ENCODE measurements around the gene SERPINB12.

Gene SERPINB12

DNA sequence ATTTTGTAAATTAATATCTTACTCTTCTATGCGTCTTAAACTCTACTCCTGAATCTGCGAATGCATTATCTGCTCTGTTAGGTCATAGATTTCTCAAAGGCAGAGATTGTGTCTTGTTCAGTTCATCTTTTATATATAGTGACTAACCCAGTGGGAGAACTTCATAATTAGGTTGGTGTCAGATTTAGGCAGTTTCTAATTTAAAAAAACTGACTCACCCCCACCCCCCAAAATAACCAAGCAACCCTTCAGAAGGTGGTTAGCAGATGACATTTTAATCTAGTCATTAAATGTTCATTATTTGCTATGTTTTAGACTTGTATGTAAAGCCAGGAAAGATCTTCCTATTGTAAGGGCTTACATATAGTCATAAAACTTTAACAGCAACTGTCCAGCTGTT is 10.4 kb downstream of the SERPINB12 start:
- DNase-seq, result no peak

DNA sequence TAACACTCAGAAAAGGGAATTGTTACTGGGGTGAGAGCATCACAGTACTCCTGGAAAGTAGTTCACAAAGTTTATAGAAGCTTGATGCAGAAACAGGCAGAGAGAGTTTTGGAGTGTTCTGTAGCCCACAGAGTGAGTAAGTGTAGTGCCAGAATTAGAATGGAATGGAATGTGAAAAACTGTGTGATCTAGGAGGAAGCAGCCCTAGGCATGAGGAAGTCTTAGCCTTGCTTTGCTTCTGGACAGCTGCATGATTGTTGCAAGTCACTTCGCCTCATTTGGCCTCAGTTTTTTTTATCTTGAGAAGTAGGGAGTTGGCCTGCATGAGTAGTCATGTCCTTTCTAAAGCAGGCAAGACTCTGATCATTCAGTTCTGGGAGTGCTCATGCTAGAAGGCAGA is 10.9 kb downstream of the SERPINB12 start:
- no peak for DNase-seq

DNA sequence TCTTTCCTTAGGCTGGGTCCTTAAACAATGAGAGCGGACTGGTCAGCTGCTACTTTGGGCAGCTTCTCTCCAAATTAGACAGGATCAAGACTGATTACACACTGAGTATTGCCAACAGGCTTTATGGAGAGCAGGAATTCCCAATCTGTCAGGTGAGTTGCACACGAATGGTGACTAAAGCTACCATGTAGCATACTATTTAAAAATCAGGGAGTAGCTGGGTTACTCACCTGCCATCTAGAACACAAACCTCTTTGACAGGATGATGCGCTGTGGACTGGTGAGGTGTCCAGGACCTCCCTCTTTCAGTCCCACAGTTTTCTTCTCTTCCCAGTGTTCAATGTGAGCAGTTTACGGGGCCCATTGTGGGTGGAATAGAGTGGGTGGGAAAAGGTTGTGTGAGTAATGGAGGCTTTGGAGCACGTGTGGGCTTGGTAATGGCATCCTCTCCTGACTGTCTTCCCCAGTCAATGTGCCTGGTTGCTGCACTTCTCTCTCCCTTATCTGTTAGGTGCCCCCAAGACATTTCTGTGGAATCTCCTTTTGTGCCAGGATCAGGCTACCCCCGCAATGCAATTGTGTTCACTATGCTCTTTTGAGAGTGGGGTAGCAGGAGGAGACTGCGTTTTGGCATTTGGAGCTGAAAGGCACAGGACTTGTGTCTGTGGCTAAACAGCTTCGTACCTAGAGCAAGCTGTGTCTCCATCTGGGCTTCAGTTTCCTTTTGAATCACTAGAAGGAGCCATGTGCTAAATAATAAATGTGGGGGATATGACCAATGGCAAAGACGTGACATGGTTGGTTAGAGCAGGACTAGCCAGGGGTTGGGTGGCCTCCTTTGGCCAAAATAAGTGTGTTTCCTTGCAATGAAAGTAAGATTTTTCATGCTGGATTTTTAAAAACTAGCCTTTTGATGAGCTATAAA is 17.7 kb downstream of the SERPINB12 start:
- DNase-seq, result no peak

DNA sequence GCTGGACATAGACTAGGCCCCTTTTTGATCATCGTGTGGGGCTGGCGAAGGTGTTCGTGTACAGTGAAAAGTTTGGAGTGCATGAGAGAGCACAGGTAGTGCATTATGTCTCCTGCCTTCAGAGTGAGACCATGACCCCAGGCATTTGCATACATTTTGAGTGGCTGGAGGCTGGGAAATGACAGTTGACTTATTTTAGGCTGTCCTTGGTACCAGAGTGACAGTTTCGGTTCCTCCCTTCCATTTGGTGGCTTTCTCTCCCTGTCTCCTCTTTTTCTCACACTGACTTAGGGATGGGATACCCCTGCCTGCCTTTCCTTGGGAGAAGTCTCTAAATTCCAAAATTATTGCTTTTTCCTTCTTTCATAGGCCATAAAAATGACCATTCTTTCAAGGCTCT is 20.1 kb downstream of the SERPINB12 start:
- no peak for DNase-seq

DNA sequence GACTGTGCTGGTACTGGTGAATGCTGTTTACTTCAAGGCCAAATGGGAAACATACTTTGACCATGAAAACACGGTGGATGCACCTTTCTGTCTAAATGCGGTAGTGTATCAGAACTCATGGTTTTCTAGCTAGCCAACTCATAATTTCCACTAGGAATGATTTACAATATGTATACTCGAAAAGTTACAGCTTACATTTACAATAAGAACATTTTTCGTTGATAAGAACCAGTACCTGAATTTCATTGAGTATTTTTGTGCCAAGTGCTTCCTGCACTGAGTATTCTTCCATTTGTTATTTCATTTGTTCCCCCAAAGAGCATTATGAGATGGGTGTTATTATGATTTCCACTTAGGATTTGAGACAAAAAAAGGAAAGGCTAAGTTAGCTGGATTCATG is 21.9 kb downstream of the SERPINB12 start:
- DNase-seq, result no peak

DNA sequence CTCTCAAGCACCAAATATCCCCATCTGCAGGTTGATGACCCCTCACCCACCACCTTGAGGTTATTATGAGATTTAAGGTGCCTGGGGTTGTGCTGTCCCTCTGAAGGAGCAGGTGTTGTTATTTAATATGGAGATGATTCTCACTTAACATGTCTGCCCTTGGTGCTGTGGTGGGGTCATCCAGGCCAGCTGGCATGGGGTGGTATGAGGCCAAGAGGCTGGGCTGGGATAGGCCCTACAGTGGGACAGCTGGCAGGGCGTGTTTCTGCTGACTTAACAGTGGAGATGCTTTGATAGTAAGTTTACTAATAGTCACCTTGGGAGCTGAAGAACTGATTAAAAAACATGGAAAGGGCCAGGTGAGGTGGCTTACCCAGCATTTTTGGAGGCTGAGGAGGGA is 22.4 kb downstream of the SERPINB12 start:
- no peak for DNase-seq

DNA sequence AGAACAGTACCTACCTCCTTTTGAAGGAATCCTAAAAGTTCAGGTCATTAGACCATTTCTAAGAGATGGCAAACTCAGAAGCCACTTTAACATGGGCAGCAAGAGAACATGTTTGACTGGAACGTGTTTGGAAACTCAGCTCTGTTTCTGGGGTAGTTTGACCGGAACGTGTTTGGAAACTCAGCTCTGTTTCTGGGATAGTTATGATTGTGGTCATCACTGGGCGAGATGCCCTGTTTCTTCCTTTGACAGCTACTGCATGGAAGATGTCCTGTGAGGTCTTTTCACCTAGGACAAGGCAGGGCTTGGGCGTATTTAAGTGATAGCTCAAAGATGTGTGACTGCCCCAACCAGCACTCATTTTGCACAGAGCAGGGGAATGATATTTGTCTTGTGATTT is 25.1 kb downstream of the SERPINB12 start:
- DNase-seq, result no peak

DNA sequence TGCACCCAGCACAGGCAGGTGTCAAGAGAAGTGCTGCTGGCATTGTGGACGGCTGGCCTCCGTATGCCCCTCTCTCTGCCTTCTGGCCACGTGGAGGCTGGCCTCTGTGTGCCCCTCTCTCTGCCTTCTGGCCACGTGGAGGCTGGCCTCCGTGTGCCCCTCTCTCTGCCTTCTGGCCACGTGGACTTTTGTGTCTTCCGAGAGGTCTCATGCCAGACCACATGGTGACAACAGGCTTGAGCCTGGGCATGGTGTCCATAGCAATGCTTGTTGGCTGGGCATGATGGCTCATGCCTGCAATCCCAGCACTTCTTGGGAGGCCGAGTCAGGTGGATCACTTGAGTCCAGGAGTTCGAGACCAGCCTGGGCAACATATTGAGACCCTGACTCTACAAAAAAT is 25.7 kb downstream of the SERPINB12 start:
- no peak for DNase-seq

DNA sequence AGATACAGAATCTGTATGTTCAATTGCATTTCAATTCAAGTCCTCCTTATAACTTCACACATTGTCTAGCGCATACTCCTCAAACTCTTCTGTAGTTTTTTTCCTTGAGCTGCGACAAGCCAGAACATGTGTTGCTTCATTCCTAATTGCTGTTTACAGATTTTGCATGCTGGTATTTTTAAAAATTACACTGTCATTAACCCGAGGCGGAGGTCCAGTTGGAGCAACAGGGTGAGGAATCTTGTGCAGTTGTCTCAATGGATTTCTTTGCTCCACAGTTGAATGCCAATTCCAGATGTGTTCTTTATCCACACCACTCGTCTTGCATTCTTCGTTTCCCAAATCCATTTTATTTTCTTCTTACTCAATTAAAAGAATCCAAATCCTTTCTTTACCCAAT is 28.6 kb downstream of the SERPINB12 start:
- DNase-seq, result no peak

DNA sequence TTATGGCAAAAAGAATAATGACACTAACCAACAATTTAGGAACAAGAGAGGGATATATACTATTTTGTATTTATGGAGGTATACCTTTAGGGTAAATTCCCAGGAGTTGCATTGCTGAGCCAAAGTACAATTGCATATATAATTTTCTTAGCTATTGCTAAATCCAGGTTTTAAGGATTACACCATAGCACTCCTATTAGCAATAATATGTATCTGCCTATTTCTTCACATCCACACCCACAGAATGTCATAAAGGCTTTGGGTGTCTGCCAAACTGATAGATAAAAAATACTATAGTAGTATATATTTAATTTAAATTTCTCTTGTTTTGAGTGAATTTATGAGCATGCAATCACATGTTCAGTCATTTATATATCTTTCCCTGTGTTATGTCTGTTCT is 33.5 kb downstream of the SERPINB12 start:
- DNase-seq, result no peak

DNA sequence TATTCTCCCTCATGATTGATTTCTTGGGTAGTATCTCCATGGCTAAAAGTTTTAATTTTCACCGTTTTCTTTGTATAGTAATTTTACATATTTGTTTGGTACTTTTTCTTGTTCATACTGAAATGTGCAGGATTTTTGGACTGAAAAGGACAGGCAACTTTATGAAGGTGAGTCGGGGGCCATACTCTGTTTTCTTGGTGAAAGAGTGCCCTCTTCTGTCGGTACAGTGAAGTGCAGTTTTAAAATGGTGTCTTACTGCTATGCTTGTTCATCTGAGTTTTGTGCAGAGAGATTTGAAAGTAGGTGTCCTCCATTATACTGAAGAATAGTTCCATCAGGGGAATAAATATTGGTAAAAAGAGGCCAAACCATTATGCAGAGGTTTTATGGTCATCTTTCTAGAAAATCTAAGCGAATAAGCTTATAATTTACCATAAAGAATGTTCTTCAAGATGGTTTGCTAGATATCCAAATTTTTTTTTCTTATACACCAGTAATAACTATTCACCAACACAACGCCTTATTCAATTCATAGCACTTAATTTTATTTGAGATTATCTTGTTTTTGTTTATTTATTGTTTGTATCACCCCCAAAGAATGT is 36.3 kb downstream of the SERPINB12 start:
- DNase-seq, result peak; percentile 15

DNA sequence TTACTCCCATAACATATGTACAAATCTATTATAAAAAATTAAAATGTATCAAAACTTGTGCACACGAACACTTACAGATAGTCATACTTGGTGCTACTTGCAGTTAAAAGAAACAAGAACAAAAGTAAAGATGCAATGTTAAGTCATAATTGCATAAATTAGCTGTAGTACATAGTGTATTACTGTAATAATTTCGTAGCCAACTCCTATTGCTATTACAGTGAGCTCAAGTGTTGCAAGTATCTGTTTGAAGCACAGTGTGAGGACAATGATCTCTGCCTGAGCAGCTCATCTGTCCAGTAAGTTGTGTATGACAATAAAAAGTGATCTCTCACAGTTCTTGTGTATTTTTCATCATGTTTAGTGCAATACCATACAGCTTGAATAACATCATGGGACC is 37.4 kb downstream of the SERPINB12 start:
- DNase-seq, result no peak

DNA sequence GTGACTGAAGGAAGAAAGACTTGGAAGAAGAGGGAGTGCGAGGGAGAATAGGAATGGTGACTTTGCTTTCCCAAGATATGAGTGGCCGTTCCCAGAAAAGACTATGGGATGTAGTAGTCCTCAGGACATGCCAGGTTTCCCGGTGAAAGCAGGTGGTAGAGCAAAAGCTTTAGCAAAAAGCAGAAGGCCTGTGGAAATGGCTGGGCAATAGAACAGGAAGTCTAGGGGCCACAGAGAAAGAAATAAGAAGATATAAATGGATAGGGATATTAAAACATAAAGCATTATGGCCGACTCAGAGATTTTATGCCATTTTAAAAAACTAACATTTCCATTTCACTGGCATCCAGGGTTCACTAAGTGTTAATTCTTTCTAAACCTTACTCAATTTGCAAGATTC is 43.8 kb downstream of the SERPINB12 start:
- no peak for DNase-seq

DNA sequence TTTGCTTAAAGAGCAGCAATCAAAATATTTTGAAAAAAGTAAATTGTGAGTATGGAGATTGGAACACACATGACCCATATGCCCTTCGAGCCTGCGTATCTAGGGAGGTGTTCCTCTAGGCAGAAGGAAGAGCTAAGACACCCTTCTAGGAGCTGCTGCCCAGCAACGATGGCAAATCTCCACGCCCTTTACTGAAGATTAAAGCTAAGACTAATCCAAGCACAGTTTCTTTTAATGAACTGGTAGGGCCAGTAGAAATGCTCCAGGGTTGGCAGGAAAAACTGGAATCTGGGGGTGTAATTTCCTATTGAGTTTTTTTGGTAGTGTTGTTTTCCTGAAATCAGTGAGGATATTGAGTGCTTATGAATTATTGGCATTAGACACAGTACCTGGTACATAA is 44.3 kb downstream of the SERPINB12 start:
- no peak for DNase-seq

DNA sequence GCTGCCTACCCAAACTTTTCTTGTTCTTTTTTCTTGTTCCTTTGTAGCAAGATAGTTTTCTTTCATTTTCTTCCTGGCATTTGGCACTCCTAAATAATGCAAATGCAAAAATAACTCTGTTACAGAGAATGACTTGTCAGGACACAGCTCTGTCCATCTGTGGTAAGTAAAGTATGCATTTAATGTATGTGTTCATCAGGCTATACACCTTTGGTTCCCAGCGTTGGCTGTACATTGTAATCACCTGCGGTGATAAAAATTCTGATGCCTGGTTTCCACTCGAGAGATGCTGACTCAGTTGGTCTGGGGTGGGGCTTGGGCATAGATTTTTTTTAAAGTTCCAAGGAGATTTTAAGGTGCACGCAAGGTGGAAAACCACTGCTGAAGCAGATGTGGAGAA is 44.8 kb downstream of the SERPINB12 start, which contains the start of gene SERPINB13:
TSS of gene SERPINB13 (plus strand) at position 378 of the 400 bp plus-strand sequence. CDS start 1,325 bp downstream, outside the sequence.
- no peak for DNase-seq

DNA sequence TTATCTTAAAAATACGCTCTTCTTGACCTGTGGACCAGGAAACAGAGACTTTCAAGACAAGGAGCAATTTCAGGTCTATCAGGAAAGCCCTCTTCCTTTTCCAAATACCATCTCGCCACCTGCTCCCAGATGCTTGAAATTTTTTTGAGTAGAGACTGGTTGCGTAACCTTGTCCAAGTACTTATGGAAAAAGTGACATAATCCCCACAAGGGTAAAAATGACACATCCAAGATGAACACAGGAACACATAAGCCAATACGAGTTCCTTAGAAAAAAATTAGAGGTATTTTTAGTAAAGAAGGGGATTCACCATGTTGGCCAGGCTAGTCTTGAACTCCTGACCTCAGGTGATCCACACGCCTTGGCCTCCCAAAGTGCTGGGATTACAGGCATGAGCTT is 46.7 kb downstream of the SERPINB12 start:
- no peak for DNase-seq

DNA sequence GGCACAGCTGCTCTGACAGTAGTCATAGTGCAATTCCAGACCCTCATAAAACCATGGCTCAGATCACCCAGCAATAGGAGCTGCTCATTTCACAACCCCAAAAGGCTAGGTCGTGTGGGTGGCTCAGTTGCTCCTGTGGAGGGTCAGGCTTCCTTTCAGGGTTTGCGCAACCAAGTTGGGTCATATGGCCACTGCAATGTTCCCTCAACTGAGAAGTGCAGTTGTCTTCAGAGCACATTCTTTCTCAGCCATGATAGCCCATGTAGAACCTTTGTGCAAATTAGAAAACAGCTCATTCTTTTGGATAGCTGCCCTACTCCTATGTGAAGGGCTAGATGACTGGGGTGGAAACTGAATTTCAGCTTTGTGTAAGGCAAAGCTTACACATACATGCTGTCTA is 48.2 kb downstream of the SERPINB12 start:
- DNase-seq, result no peak

DNA sequence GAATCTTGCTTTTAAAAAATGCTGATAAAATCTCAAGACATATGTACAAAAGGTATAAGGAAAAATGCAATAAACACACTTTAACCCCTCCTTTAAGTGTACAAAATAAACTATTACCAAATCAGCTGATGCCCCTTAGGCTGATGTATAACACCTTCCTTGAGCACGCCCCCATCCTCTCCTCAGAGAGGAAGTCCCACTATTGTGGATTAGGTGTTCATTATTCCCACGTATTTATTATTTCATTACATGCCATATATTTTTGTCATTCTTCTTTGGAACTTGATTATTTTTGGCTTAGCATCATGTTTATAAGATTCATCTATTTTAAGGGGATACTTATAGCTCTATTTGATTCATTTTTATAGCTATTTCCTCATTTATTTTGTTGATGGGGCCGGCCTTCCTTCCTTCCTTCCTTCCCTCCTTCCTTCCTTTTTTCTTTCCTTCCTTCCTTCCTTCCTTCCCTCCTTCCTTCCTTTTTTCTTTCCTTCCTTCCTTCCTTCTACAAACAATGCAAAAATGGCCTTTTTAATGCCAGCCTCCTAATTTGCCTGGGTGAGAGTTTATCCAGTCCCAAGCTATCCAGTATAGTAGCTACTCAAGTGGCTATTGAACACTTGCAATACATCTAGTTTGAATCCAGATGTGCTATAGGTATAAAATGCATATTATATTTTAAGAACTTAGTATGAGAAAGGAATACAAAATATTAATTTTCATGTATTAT is 49.0 kb downstream of the SERPINB12 start:
- DNase-seq, result no peak

DNA sequence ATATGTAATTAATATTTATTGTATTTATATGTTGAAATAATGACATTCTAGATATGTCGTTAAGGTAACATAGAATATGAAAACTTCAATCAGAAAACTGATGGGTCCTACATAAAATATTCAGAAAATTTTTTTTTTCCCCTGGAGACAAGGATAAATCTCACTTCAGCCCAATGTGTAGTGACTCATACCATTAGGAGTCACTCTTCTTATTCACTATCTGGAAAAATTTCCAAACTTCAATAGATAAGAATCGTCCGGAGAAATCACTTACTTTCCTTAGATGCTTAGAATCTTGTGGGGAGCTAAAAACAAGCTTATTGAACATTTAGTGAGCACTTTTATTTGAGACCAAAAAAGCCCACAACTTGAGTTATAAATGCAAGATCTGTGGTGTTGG is 49.6 kb downstream of the SERPINB12 start:
- no peak for DNase-seq

DNA sequence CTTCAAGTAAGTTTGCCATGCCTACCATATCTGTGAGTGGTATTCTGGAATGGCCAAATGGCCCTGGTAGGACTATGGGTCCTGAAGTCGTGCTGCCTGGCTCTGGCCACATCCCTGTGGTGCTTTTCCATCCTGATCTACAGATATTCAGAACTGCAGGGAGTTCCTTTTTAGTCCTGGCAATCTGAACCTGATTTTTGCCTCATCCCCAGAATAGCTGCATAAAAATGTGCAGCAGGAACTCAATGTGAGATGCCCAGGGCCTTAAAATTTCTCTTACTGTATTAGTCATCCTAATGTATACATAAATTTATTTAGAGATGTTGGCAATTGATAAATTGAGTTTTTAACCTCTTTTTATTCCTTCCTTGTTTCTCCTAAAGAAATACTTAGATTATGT is 50.3 kb downstream of the SERPINB12 start:
- no peak for DNase-seq

DNA sequence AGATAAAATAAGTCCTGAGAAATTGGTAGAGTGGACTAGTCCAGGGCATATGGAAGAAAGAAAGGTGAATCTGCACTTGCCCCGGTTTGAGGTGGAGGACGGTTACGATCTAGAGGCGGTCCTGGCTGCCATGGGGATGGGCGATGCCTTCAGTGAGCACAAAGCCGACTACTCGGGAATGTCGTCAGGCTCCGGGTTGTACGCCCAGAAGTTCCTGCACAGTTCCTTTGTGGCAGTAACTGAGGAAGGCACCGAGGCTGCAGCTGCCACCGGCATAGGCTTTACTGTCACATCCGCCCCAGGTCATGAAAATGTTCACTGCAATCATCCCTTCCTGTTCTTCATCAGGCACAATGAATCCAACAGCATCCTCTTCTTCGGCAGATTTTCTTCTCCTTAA is 54.8 kb downstream of the SERPINB12 start:
- no peak for DNase-seq

DNA sequence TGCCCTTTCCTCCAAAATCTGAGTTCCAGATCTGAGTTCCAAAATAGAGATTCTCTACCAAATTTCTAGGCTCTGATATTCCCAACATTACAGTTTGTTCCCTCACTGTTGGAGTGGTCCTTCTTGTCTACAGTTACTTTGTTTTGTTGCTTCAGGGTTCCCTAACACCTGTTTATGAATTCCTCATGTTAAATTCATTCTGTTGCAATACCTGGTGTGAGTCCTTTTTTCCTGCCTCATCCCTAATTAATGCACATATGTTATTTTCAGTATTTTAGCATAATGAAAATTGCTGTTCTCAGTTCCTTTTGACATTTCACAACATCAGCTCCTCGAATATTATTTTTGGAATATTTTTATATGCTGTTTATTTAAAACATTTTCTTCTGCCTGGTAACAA is 61.2 kb downstream of the SERPINB12 start:
- no peak for DNase-seq

DNA sequence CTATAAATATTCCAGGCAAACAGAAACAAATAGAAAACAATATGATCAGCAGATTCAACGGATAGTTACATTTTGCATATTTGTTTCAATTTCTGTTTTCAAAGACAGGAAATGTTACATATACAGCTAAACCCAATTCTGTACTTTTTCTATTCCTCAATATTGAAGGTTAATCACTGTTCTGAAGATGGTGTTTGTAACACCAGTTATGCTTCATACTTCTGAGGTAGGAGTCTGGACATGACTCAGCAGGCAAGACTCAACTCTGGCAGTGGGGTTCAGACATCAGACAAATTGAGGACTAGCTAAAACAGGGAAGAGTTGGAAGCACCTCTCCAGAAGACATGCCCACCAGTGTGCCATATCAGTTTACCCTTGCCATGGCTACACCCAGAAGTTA is 61.6 kb downstream of the SERPINB12 start:
- DNase-seq, result no peak
